Thoracic aorta (tissue), 2 donors: ENCODE measurements around the gene LSM14A. TPM values are rescaled to one million over a fixed set of nuclear protein-coding genes. Genes with fewer than 3 reads are reported as not detected.

ENCODE experiments used
- ATAC-seq: fragments of 150-250 bp; one replicate; pipeline ENCODE4 v1.8.0; 2017; ENCODE audit warnings: low read depth; ENCODE audit not compliant: insufficient number of reproducible peaks, low FRiP score
- DNase-seq: peaks from one replicate; pipeline ENCODE4 v3.0.0-alpha.2; 2020; ENCODE audit warnings: low spot score
- H3K27ac ChIP-seq, 2 donors: fragments of 200-600 bp; sonication (generic); 1 replicate in 1 of 2; 2 replicates in 1 of 2; pipeline ENCODE4 v1.5.1; 2016; ENCODE audit warnings: mild to moderate bottlenecking in 2 of 2, moderate library complexity in 2 of 2
- H3K27me3 ChIP-seq: fragments of 200-600 bp; sonication (generic); replicated peaks from 2 replicates; pipeline ENCODE4 v1.6.0; 2016; ENCODE audit warnings: mild to moderate bottlenecking; ENCODE audit not compliant: insufficient read depth
- H3K36me3 ChIP-seq: fragments of 200-600 bp; sonication (generic); one replicate; pipeline ENCODE4 v1.5.1; 2016
- H3K4me1 ChIP-seq, 2 donors: fragments of 200-600 bp; sonication (generic); 1 replicate in 1 of 2; 2 replicates in 1 of 2; pipeline versions ENCODE4 v1.5.1 to v1.6.0; 2016; ENCODE audit warnings: low read depth in 2 of 2, mild to moderate bottlenecking in 1 of 2; ENCODE audit not compliant: control insufficient read depth in 1 of 2
- H3K4me3 ChIP-seq: fragments of 200-600 bp; sonication (generic); 2 replicates; pipeline ENCODE4 v1.5.1; 2016; ENCODE audit warnings: mild to moderate bottlenecking
- H3K9me3 ChIP-seq: fragments of 200-600 bp; sonication (generic); 2 replicates; pipeline ENCODE4 v1.5.1; 2016
- total RNA-seq, 2 donors: library from RNA; depleted of rRNA; stranded (reverse); fragments of >200 nt; gene quantifications; one replicate each; pipeline versions ENCODE4 v1.1.0 to v1.2.3, GENCODE V29; 2016
- TF ChIP-seq, protein P1 (sequence below): fragments of 200-600 bp; sonication (generic); IDR thresholded peaks from one replicate; pipeline ENCODE4 v1.5.1; 2019; ENCODE audit warnings: antibody characterized with exemption

LSM14A gene
- total RNA-seq, 2 donors from 2014 or later, result 79.1 to 133 TPM

DNA sequence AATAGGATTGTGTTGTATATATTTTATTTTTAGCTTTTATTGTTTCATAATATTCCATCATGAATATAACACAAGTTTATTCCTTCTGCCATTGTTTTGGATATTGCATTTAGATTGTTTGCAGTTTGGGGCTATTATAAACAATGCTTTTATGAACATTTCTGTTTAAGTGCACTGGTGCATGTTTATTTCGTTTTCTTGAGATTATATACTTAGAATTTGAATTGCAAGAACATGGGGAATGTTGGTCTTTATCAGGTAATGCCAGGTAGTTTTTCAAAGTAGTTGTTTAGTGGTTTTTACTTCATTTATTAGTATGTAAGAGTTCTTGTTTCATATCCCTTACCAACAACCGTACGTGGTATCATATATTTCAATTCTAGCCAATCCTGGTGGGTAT, 4.3 kb downstream of the LSM14A start:
- H3K27ac ChIP-seq, result peak overlapping the region in 1 of 2 donors; percentile 1
- no peak for ATAC-seq
- peak overlapping the region; percentile 89 for H3K4me3 ChIP-seq
- no peaks in the 10 kb centered on the region for H3K9me3 ChIP-seq
- peaks cover 68 to 79% of the 10 kb centered on the region in 2 donors for H3K4me1 ChIP-seq
- no peak for DNase-seq
- H3K27me3 ChIP-seq, result no peaks in the 10 kb centered on the region
- no peaks in the 10 kb centered on the region for H3K36me3 ChIP-seq
- TF ChIP-seq, protein P1, sequence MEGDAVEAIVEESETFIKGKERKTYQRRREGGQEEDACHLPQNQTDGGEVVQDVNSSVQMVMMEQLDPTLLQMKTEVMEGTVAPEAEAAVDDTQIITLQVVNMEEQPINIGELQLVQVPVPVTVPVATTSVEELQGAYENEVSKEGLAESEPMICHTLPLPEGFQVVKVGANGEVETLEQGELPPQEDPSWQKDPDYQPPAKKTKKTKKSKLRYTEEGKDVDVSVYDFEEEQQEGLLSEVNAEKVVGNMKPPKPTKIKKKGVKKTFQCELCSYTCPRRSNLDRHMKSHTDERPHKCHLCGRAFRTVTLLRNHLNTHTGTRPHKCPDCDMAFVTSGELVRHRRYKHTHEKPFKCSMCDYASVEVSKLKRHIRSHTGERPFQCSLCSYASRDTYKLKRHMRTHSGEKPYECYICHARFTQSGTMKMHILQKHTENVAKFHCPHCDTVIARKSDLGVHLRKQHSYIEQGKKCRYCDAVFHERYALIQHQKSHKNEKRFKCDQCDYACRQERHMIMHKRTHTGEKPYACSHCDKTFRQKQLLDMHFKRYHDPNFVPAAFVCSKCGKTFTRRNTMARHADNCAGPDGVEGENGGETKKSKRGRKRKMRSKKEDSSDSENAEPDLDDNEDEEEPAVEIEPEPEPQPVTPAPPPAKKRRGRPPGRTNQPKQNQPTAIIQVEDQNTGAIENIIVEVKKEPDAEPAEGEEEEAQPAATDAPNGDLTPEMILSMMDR, result no peak

DNA sequence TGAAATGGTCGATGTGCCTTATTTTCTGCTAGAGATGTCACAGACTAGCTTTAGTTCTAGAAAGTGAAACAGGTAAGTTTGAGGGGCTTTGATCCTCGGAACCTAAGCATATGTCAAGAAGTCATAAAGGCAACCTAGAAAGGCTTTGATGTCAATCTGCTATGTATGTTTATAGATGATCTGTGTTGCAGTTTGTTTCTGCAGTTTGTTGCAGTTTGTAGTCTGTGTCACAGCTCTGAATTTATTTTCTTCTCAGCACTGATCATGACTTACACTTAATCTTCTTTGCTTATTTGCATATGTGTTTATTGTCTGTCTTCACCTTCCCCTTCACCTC, 5.9 kb downstream of the LSM14A start:
- Histone ChIP-seq H3K27ac (peak overlapping the region in 1 of 2 donors; percentile 25), H3K36me3 (no peaks in the 10 kb centered on the region), H3K4me1 (peaks cover 71 to 90% of the 10 kb centered on the region in 2 donors), H3K27me3 (no peaks in the 10 kb centered on the region), H3K9me3 (no peaks in the 10 kb centered on the region), H3K4me3 (no peak overlapping the region)
- DNase-seq, result no peak
- ATAC-seq, result no peak
- TF ChIP-seq, protein P1, result no peak

DNA sequence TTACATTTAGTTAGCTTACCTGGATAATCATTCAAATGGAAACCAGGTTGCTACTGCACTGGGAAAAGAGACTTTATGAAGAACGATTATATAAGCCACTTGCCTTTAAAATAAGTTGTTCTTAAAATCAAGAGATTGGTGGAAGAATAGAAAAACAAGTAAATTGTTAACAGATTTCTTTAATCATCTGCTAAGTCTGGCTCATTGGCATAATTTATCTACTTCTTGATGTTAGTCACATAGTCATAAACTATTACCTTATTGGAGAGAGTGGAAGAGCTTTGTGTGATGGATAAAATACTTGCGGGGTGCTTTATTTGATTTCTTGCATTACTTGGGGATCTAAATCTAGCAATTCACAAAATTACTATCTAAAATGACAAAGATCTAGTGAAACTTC, 6.8 kb downstream of the LSM14A start:
- TF ChIP-seq, protein P1, result no peak
- peaks cover 71 to 96% of the 10 kb centered on the region in 2 donors for H3K4me1 ChIP-seq
- H3K27ac ChIP-seq, result peak overlapping the region in 1 of 2 donors; percentile 25

DNA sequence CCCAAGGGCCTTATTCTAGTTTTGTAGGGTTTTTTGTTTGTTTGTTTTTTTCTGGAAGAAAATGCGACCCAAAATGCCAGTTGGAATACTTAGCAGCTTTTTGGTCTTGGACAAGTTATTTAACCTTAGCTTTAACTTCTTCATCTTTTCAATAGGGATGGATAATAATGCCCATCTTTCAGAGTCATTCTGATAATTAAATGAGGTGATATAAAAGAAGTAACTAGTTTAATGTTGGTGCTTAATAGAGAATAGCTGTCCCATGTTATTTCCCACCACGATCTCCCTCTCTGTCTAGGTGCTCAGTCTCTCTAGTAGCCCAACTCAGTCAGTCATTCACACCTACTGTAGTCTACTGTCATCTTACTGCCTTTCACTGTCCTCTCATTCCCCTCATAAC, 8.0 kb downstream of the LSM14A start:
- peak overlapping the region in 1 of 2 donors; percentile 3 for H3K27ac ChIP-seq
- TF ChIP-seq, protein P1, result no peak
- no peaks in the 10 kb centered on the region for H3K27me3 ChIP-seq
- no peaks in the 10 kb centered on the region for H3K36me3 ChIP-seq
- peaks cover 71 to 96% of the 10 kb centered on the region in 2 donors for H3K4me1 ChIP-seq
- DNase-seq (no peak), ATAC-seq (no peak)
- no peak overlapping the region for H3K4me3 ChIP-seq
- no peaks in the 10 kb centered on the region for H3K9me3 ChIP-seq

More for the DNA sequence above, 6.8 kb downstream of the LSM14A start:
- H3K36me3 ChIP-seq, result no peaks in the 10 kb centered on the region
- H3K4me3 ChIP-seq, result peak overlapping the region; percentile 1
- no peak for DNase-seq
- no peaks in the 10 kb centered on the region for H3K9me3 ChIP-seq
- no peak for ATAC-seq
- H3K27me3 ChIP-seq, result no peaks in the 10 kb centered on the region

DNA sequence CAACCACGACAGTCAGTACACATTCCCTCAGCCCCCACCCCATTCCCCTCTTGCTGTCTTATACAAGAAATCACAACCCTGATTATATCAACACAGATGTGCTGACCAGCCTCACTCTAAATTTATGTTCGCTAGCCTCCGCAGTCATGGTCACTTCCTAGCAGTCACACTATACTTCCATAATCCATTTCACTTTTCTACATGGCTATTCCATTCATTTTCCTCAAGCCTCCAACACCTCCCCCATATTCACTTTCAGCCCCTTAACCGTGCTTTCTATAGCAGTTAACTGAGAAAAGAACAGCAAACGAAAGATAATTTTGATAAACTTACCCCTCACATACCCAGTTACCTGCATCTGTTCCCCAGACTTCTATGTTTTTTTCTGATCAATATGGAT, 8.4 kb downstream of the LSM14A start:
- TF ChIP-seq, protein P1, result no peak
- DNase-seq (no peak), ATAC-seq (no peak)
- Histone ChIP-seq H3K4me3 (no peak overlapping the region), H3K27me3 (no peaks in the 10 kb centered on the region), H3K36me3 (no peaks in the 10 kb centered on the region), H3K4me1 (peaks cover 74 to 96% of the 10 kb centered on the region in 2 donors), H3K27ac (no peak overlapping the region), H3K9me3 (no peaks in the 10 kb centered on the region)
